Muscle layer of duodenum (tissue), 2 donors: ENCODE results near the gene ANO8.

Experiments
- H3K27ac ChIP-seq: one replicate; pipeline ENCODE4 v1.7.0; 2013; ENCODE audit warnings: mild to moderate bottlenecking, low read length
- H3K27me3 ChIP-seq: one replicate; pipeline ENCODE4 v1.7.0; 2013; ENCODE audit warnings: low read depth, mild to moderate bottlenecking, control low read depth, low read length
- H3K36me3 ChIP-seq, 2 donors: one replicate each; pipeline ENCODE4 v1.7.0; 2013; ENCODE audit warnings: low read length in 2 of 2, control low read depth in 1 of 2, mild to moderate bottlenecking in 1 of 2; ENCODE audit not compliant: insufficient read depth in 2 of 2, control insufficient read depth in 1 of 2
- H3K4me1 ChIP-seq, 2 donors: one replicate each; pipeline ENCODE4 v1.7.0; 2013; ENCODE audit warnings: low read length in 2 of 2, mild to moderate bottlenecking in 2 of 2, control low read depth in 1 of 2, moderate library complexity in 1 of 2; ENCODE audit not compliant: insufficient read depth in 2 of 2, control insufficient read depth in 1 of 2
- H3K4me3 ChIP-seq, 2 donors: one replicate each; pipeline ENCODE4 v1.7.0; 2013; ENCODE audit warnings: low read length in 2 of 2, low read depth in 1 of 2, mild to moderate bottlenecking in 1 of 2
- H3K9me3 ChIP-seq, 2 donors: one replicate each; pipeline ENCODE4 v1.7.0; 2013; ENCODE audit warnings: low read length in 2 of 2, control low read depth in 1 of 2, mild to moderate bottlenecking in 1 of 2; ENCODE audit not compliant: control insufficient read depth in 1 of 2
- donor health status: healthy.

The ANO8 gene

GRCh38 chr19:17359905-17360800 is 25.5 kb upstream of the ANO8 start:
- Histone ChIP-seq H3K4me1 (peaks cover 0 to 3% of the 10 kb centered on the region in 2 donors), H3K9me3 (no peaks in the 10 kb centered on the region), H3K27me3 (no peaks in the 10 kb centered on the region), H3K4me3 (no peak overlapping the region), H3K27ac (no peak overlapping the region), H3K36me3 (no peaks in the 10 kb centered on the region)

- Histone ChIP-seq H3K4me1 (peaks cover 0 to 3% of the 10 kb centered on the region in 2 donors), H3K4me3 (no peak overlapping the region), H3K27ac (no peak overlapping the region), H3K27me3 (no peaks in the 10 kb centered on the region), H3K36me3 (no peaks in the 10 kb centered on the region), H3K9me3 (no peaks in the 10 kb centered on the region)
Measured at GRCh38 chr19:17358395-17358794, 23.7 kb upstream of the ANO8 start.

- Histone ChIP-seq H3K36me3 (no peaks in the 10 kb centered on the region), H3K27me3 (no peaks in the 10 kb centered on the region), H3K4me1 (peaks cover 0 to 6% of the 10 kb centered on the region in 2 donors), H3K4me3 (no peak overlapping the region), H3K9me3 (no peaks in the 10 kb centered on the region), H3K27ac (no peak overlapping the region)
Measured at GRCh38 chr19:17357724-17358123, 23.1 kb upstream of the ANO8 start.

- no peaks in the 10 kb centered on the region for H3K9me3 ChIP-seq
- H3K36me3 ChIP-seq, result no peaks in the 10 kb centered on the region
- H3K4me3 ChIP-seq, result no peak overlapping the region
- H3K4me1 ChIP-seq, result peaks cover 0 to 6% of the 10 kb centered on the region in 2 donors
- H3K27me3 ChIP-seq, result no peaks in the 10 kb centered on the region
- H3K27ac ChIP-seq, result no peak overlapping the region
Measured at GRCh38 chr19:17357078-17357666, 22.5 kb upstream of the ANO8 start.

GRCh38 chr19:17353386-17353785 is 18.7 kb upstream of the ANO8 start:
- no peaks in the 10 kb centered on the region for H3K9me3 ChIP-seq
- no peak overlapping the region for H3K27ac ChIP-seq
- H3K4me3 ChIP-seq, result no peak overlapping the region
- peaks cover 0 to 12% of the 10 kb centered on the region in 2 donors for H3K4me1 ChIP-seq
- H3K36me3 ChIP-seq, result no peaks in the 10 kb centered on the region
- H3K27me3 ChIP-seq, result no peaks in the 10 kb centered on the region

GRCh38 chr19:17352608-17353280 is 18.1 kb upstream of the ANO8 start:
- Histone ChIP-seq H3K4me1 (peaks cover 0 to 13% of the 10 kb centered on the region in 2 donors), H3K27me3 (no peaks in the 10 kb centered on the region), H3K27ac (no peak overlapping the region), H3K36me3 (no peaks in the 10 kb centered on the region), H3K4me3 (no peak overlapping the region), H3K9me3 (no peaks in the 10 kb centered on the region)

GRCh38 chr19:17351815-17352435 is 17.3 kb upstream of the ANO8 start:
- Histone ChIP-seq H3K27ac (no peak overlapping the region), H3K4me3 (no peak overlapping the region), H3K36me3 (no peaks in the 10 kb centered on the region), H3K4me1 (peaks cover 1 to 18% of the 10 kb centered on the region in 2 donors), H3K27me3 (no peaks in the 10 kb centered on the region), H3K9me3 (no peaks in the 10 kb centered on the region)

GRCh38 chr19:17348700-17349099 is 14.0 kb upstream of the ANO8 start:
- H3K9me3 ChIP-seq, result no peaks in the 10 kb centered on the region
- no peaks in the 10 kb centered on the region for H3K27me3 ChIP-seq
- H3K36me3 ChIP-seq, result no peaks in the 10 kb centered on the region
- H3K4me3 ChIP-seq, result no peak overlapping the region
- peaks cover 3 to 18% of the 10 kb centered on the region in 2 donors for H3K4me1 ChIP-seq
- no peak overlapping the region for H3K27ac ChIP-seq

- H3K4me3 ChIP-seq, result no peak overlapping the region
- H3K27ac ChIP-seq, result peak overlapping the region; percentile 21
- no peaks in the 10 kb centered on the region for H3K27me3 ChIP-seq
- no peaks in the 10 kb centered on the region for H3K9me3 ChIP-seq
- H3K36me3 ChIP-seq, result no peaks in the 10 kb centered on the region
- H3K4me1 ChIP-seq, result peaks cover 3 to 15% of the 10 kb centered on the region in 2 donors
Measured at GRCh38 chr19:17347877-17348276, 13.2 kb upstream of the ANO8 start.

GRCh38 chr19:17347361-17347760 is 12.7 kb upstream of the ANO8 start:
- H3K36me3 ChIP-seq, result no peaks in the 10 kb centered on the region
- peaks cover 3 to 15% of the 10 kb centered on the region in 2 donors for H3K4me1 ChIP-seq
- peak overlapping the region; percentile 21 for H3K27ac ChIP-seq
- no peaks in the 10 kb centered on the region for H3K9me3 ChIP-seq
- no peak overlapping the region for H3K4me3 ChIP-seq
- H3K27me3 ChIP-seq, result no peaks in the 10 kb centered on the region

- Histone ChIP-seq H3K4me1 (peaks cover 3 to 15% of the 10 kb centered on the region in 2 donors), H3K36me3 (peaks cover 0 to 8% of the 10 kb centered on the region in 2 donors), H3K9me3 (no peaks in the 10 kb centered on the region), H3K27ac (no peak overlapping the region), H3K27me3 (no peaks in the 10 kb centered on the region), H3K4me3 (no peak overlapping the region)
Measured at GRCh38 chr19:17346109-17346671, 11.5 kb upstream of the ANO8 start.
